Suppressor macrophage (primary cell): ENCODE measurements around the gene PROSER2.

ENCODE experiments used
- DNase-seq, 4 experiments: peaks; one replicate each; pipeline ENCODE4 v3.0.0-alpha.2; 2020 to 2022

The PROSER2 gene

GRCh38 chr10:11804336-11804735, 18.8 kb upstream of the PROSER2 start:
- DNase-seq, result no peak

GRCh38 chr10:11805792-11806191, 17.4 kb upstream of the PROSER2 start:
- DNase-seq, result no peak

GRCh38 chr10:11806706-11807105, 16.4 kb upstream of the PROSER2 start:
- DNase-seq, result no peak

GRCh38 chr10:11808808-11809207, 14.3 kb upstream of the PROSER2 start:
- DNase-seq, result no peak

GRCh38 chr10:11810313-11810766, 12.8 kb upstream of the PROSER2 start:
- no peak for DNase-seq

GRCh38 chr10:11810973-11811372, 12.2 kb upstream of the PROSER2 start:
- no peak for DNase-seq

GRCh38 chr10:11813177-11813576, 10.0 kb upstream of the PROSER2 start:
- no peak for DNase-seq

- peak; percentile 24 to 75 (median 57) for DNase-seq
Observed at GRCh38 chr10:11813855-11814567, 9.1 kb upstream of the PROSER2 start.

- DNase-seq, result no peak
Observed at GRCh38 chr10:11819027-11819426, 4.1 kb upstream of the PROSER2 start.

- peak in 2 of 4 experiments; percentile 20 to 28 for DNase-seq
Observed at GRCh38 chr10:11822026-11822756, 965 bp upstream of the PROSER2 start.

GRCh38 chr10:11822809-11823121, 391 bp upstream of the PROSER2 start:
- no peak for DNase-seq

GRCh38 chr10:11823989-11824346, 812 bp downstream of the PROSER2 start:
- DNase-seq, result no peak

GRCh38 chr10:11824376-11824775, 1.2 kb downstream of the PROSER2 start:
- DNase-seq, result no peak

- DNase-seq, result no peak
Observed at GRCh38 chr10:11824825-11825224, 1.7 kb downstream of the PROSER2 start.

GRCh38 chr10:11825796-11826414, 2.7 kb downstream of the PROSER2 start:
- DNase-seq, result no peak

GRCh38 chr10:11827006-11827405, 3.9 kb downstream of the PROSER2 start:
- DNase-seq, result no peak

GRCh38 chr10:11827414-11827813, 4.3 kb downstream of the PROSER2 start:
- DNase-seq, result no peak

GRCh38 chr10:11828682-11829284, 5.6 kb downstream of the PROSER2 start:
- DNase-seq, result no peak

- no peak for DNase-seq
Observed at GRCh38 chr10:11830836-11831519, 7.8 kb downstream of the PROSER2 start.

- DNase-seq, result no peak
Observed at GRCh38 chr10:11831520-11831951, 8.4 kb downstream of the PROSER2 start.

GRCh38 chr10:11832042-11832441, 8.9 kb downstream of the PROSER2 start:
- DNase-seq, result no peak

- no peak for DNase-seq
Observed at GRCh38 chr10:11835061-11835460, 11.9 kb downstream of the PROSER2 start.

GRCh38 chr10:11835704-11836103, 12.5 kb downstream of the PROSER2 start:
- DNase-seq, result no peak
